Sigmoid colon (tissue), 4 donors: ENCODE results near the gene METTL8.

Source experiments
- CTCF ChIP-seq, 4 experiments: fragments of 450-650 bp in 3 of 4; fragments of 200-600 bp in 1 of 4; IDR thresholded peaks; one replicate each; pipeline ENCODE4 v1.5.1; 2016 to 2019; ENCODE audit warnings: antibody characterized with exemption in 4 of 4, mild to moderate bottlenecking in 3 of 4, moderate library complexity in 2 of 4
- POLR2A ChIP-seq, 2 donors: fragments of 450-650 bp; IDR thresholded peaks; one replicate each; pipeline ENCODE4 v1.6.1; 2016; ENCODE audit warnings: antibody characterized with exemption in 2 of 2, mild to moderate bottlenecking in 2 of 2, moderate library complexity in 2 of 2
- POLR2AphosphoS5 ChIP-seq, 4 donors: sonication (generic); formaldehyde crosslinking; IDR thresholded peaks; one replicate each; pipeline ENCODE4 v1.6.1; 2017; ENCODE audit warnings: antibody characterized with exemption in 4 of 4

DNA sequence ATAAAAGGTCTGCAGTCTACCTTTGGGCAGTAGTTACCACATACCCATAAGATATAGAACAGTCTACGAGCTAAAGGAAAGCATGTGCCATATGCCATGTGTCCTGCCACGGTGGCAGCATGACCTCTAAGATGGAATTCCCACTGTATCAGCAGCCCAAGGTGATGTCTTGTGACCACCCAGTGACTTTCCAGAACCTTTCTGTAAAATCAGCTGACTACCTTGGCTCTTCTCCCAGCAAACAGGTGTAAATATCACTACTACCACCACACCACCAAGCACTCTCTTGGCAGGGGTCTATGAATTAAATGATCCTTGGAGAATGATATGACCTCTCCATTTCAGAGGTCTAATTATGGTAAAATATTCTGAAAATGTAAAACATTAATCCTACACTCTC is 99.6 kb downstream of the METTL8 start:
- TF ChIP-seq POLR2AphosphoS5 (IDR thresholded peaks at IDR 0.05) (no peak), POLR2A (IDR thresholded peaks at IDR 0.05) (no peak), CTCF (IDR thresholded peaks at IDR 0.05) (no peak)
